Testis (tissue), 2 donors: Measurements from ENCODE around the gene THRAP3.

Source experiments
- CTCF ChIP-seq, 3 experiments: fragments of 450-650 bp in 2 of 3; fragments of 200-600 bp in 1 of 3; sonication (generic) in 1 of 3; IDR thresholded peaks; one replicate each; pipeline ENCODE4 v1.5.1; 2016 to 2019; ENCODE audit warnings: antibody characterized with exemption in 3 of 3, mild to moderate bottlenecking in 2 of 3, moderate library complexity in 1 of 3
- POLR2A ChIP-seq: fragments of 450-650 bp; IDR thresholded peaks from one replicate; pipeline ENCODE4 v1.6.1; 2017; ENCODE audit warnings: antibody characterized with exemption, mild to moderate bottlenecking, moderate library complexity

- no peak for TF ChIP-seq CTCF (IDR thresholded peaks at IDR 0.05)
- no peak for TF ChIP-seq POLR2A
Measured at GRCh38 chr1:36211307-36211706, 12.9 kb upstream of the THRAP3 start.
